Measurements from ENCODE around the gene PRKAB1. TPM values are rescaled to one million over a fixed set of nuclear protein-coding genes. Genes with fewer than 3 reads are reported as not detected.

The PRKAB1 gene, protein sequence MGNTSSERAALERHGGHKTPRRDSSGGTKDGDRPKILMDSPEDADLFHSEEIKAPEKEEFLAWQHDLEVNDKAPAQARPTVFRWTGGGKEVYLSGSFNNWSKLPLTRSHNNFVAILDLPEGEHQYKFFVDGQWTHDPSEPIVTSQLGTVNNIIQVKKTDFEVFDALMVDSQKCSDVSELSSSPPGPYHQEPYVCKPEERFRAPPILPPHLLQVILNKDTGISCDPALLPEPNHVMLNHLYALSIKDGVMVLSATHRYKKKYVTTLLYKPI
- 14.5 and 16.0 TPM in 2 replicates for total RNA-seq

GRCh38 chr12:119667577-119668323 is at the start of gene PRKAB1:
Gene PRKAB1, plus strand, starts transcription at chr12:119668133. Its CDS starts 112 bp downstream, at chr12:119668245.

Other genes starting within 250 kb of the PRKAB1 start
- 0.11 and 0.12 TPM in 2 replicates for gene TMEM233, start 74.4 kb upstream of the PRKAB1 start, total RNA-seq
- gene CIT, start 209.2 kb downstream of the PRKAB1 start, total RNA-seq = 16.4 and 52.7 TPM in 2 replicates